HT-29 (cell line): ENCODE results near the gene SOX8. TPM values are rescaled to one million over a fixed set of nuclear protein-coding genes. Genes with fewer than 3 reads are reported as not detected.
"Not testable (repeated sequence)": the region's sequence is repeated elsewhere in the genome, so short reads cannot be mapped to it uniquely, and the experiment has no call there.

Source experiments
- DNase-seq: peaks from one replicate; pipeline ENCODE4 v3.0.0-alpha.2; 2015; ENCODE audit warnings: low spot score
- total RNA-seq: library from RNA; depleted of rRNA; stranded (reverse); fragments of >200 nt; shearing (Covaris generic); gene quantifications from 2 replicates; pipeline ENCODE4 v1.2.3, GENCODE V29; 2014; rRNA removed

The SOX8 gene
- total RNA-seq, 1 experiment from 2014 or later: 0.61 TPM

DNA sequence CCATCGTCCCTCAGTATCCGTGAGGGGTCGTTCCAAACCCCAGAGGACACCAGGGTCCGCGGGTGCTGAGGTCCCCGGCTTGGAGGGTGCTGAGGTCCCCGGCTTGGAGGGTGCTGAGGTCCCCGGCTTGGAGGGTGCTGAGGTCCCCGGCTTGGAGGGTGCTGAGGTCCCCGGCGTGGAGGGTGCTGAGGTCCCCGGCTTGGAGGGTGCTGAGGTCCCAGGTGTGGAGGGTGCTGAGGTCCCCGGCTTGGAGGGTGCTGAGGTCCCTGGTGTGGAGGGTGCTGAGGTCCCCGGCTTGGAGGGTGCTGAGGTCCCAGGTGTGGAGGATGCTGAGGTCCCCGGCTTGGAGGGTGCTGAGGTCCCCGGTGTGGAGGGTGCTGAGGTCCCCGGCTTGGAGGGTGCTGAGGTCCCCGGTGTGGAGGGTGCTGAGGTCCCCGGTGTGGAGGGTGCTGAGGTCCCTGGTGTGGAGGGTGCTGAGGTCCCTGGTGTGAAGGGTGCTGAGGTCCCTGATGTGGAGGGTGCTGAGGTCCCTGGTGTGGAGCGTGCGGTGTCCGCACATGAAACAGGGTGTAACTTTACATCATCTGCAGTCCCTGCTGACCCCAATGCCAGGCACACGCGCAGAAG is 43.7 kb downstream of the SOX8 start:
- DNase-seq: not testable (repeated sequence)

DNA sequence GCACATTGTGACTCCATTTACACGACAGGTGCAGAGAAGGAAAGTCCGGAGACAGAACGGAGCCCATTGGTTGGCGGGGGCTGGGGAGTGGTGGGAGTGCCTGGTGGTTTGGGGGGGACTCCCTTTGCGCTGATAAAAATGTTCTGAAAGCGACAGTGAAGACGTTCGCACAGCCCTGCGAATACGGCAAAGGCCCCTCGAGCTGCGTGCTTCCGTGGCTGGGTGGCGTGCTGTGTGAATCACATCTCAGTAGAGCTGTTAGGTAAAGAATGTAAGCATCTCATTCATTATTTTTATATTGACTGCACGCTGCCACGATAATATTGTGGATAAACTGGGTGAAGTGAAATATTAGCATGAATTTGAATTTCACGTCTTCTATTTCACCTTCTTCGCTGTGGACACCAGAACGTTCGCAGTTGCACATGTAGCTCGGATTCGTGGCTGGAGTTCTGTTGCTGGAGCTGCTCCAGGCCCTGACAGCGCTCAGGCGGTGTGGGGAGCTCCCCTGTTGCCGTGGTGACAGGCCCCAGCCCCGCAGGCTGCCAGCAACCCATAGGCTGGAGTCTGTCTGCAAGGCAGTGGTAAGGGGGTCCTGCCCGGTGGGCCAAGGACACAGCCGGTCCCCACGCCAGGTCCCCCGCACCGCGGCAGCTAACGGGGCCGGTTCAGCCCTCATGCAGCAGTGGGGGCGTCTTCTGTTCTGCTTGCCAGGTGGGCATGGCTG is 44.6 kb downstream of the SOX8 start:
- DNase-seq: no peak

- DNase-seq: no peak
Observed at GRCh38 chr16:1026784-1027500, 45.4 kb downstream of the SOX8 start.

DNA sequence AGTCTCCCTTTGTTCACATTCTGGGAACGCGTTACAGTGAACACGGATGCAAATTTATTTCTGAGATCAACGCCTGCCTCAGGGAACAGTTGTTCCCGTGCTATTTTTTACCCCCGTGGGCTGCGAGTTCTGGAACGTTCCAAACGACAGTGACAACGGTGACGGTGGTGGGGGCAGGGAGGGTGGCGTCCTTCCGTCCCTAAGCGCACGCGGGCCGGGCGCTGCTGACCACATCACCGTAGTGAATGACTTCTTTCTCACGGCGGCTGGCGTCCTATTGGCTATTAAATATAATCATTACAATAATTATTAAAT is 45.9 kb downstream of the SOX8 start:
- DNase-seq: no peak

DNA sequence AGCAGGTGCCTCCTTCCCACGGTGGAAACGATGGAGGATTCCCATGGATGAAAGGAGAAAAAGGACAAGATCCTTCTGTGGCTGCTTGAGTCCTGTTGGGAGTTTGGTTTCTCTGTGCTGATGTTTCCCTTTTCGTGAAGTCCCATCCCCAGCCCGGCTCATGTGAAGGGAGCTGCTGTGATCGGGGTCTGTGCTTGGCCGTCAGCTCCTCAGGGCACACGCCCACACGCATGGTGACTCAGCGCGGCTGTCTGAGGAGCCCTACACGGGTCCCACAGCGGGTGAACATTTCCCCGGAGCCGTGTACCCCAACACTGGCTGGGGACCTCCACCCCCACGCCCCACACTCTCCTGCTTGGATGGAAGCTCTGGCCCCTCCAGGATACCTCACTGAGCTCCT is 46.5 kb downstream of the SOX8 start:
- DNase-seq: no peak

DNA sequence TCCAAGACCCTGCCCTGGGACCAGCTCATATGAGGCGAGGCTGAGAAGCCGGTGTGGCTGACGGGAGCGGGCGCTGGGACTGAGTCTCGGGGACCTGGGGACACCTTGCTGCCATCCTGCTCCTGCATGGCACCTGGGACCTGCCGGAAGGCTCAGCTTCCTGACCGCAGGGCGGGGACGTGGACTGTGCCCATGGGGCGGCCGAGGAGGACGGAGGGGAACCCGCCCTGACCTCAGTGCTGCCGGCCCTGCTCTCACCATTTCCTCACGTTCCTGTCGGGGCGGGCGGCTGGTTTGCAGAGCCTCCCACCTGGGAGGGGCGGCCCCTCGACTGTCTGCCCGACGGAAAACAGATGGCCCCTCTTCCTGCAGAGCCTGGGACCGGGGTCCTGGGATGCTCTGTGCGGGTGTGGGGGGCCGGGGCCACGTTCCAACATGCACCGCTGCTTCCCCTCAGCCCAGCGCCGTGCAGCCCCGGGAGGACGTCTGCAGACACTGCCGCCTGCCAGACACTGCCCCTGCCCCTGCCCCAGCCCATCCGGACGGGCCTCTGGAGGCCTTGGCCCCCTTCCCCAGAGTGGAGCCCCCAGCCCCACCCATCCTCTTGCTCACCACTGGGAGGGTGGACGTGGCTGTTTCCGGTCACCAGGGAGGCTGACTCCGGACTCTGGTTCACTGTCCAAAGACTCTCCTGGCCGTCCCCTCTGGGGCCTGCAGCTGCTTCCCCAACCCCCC is 47.1 kb downstream of the SOX8 start:
- no peak for DNase-seq

- no peak for DNase-seq
Observed at GRCh38 chr16:1029259-1029545, 47.6 kb downstream of the SOX8 start.

DNA sequence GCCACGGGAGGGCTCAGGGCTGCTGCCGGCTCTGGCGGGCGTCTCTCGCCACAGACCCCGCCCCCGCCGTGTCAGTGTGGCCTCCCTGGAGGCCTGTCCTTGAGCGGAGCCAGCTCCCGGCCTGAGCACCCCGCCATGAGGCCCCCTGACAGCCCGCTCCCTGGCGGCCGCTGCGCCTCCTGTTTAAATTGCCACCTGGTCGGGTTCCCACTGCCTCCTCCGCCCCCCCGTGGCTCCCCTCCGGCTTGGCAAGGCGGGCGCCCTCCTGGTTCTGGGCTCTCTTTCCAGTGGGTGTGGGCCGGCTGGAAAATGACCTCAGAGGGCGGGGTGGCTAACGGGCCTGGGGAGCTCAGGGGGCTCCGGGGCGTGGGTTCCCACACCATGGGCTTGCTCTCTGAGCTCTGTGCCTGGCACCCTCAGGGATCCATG is 48.9 kb downstream of the SOX8 start:
- no peak for DNase-seq

- no peak for DNase-seq
Observed at GRCh38 chr16:1031666-1032065, 50.1 kb downstream of the SOX8 start.

GRCh38 chr16:1032607-1033006 is 51.0 kb downstream of the SOX8 start:
- DNase-seq: no peak

GRCh38 chr16:1033128-1033679 is 51.6 kb downstream of the SOX8 start:
- DNase-seq: no peak

- DNase-seq: no peak
Observed at GRCh38 chr16:1034230-1035065, 52.9 kb downstream of the SOX8 start.

DNA sequence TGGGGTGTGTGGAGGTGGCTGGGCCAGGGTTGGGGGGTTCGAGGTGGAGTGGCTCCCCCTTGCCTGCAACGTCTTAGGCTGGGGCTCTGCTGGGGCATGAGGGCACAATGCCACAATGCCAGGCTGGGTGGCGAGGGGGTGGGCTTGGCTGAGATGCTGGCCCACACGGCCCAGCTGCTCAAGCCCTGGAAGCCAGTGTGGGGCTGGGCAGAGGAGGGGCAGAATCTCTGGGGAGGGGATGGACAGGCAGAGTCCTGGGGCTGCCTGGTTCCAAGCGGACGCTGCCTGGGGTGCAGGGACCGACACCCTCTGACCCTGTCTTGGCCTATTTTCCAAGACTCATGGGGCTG is 53.5 kb downstream of the SOX8 start:
- DNase-seq: no peak

GRCh38 chr16:1036166-1036565 is 54.6 kb downstream of the SOX8 start:
- DNase-seq: no peak

Other genes with a start within 250 kb of the SOX8 start
- 68.4 and 80.0 TPM in 2 replicates for gene CIAO3, start 240.8 kb upstream of the SOX8 start, total RNA-seq
- 3.9 and 8.3 TPM in 2 replicates for gene MSLN, start 221.0 kb upstream of the SOX8 start, total RNA-seq
- 147 and 148 TPM in 2 replicates for gene RPUSD1, start 193.4 kb upstream of the SOX8 start, total RNA-seq
- gene CHTF18, start 193.2 kb upstream of the SOX8 start, total RNA-seq: 121 and 145 TPM in 2 replicates
- gene GNG13, start 181.0 kb upstream of the SOX8 start, total RNA-seq: not detected in 2 replicates
- 2.1 and 5.2 TPM in 2 replicates for gene LMF1, start 10.8 kb upstream of the SOX8 start, total RNA-seq
- 1.6 and 5.1 TPM in 2 replicates for gene SSTR5, start 91.0 kb downstream of the SOX8 start, total RNA-seq
- 0.10 TPM in 1 of 2 replicates, not detected in the other for gene C1QTNF8, start 114.5 kb downstream of the SOX8 start, total RNA-seq
- 0.56 and 0.65 TPM in 2 replicates for gene CACNA1H, start 171.3 kb downstream of the SOX8 start, total RNA-seq
- 0.31 TPM in 1 of 2 replicates, not detected in the other for gene TPSG1, start 243.5 kb downstream of the SOX8 start, total RNA-seq
- not detected in 2 replicates for gene TPSB2, start 248.4 kb downstream of the SOX8 start, total RNA-seq